Skeletal muscle tissue (tissue), 4 donors: ENCODE data around the gene PXK. TPM values are rescaled to one million over a fixed set of nuclear protein-coding genes. Genes with fewer than 3 reads are reported as not detected.

Experiments
- H3K27ac ChIP-seq: one replicate; pipeline ENCODE4 v1.7.0; 2013; ENCODE audit warnings: mild to moderate bottlenecking, low read depth, low read length, inconsistent platforms
- H3K27me3 ChIP-seq, 3 donors: one replicate each; pipeline ENCODE4 v1.7.0; 2013; ENCODE audit warnings: low read length in 3 of 3; ENCODE audit not compliant: control insufficient read depth in 3 of 3, insufficient read depth in 3 of 3
- H3K36me3 ChIP-seq, 3 donors: one replicate each; pipeline ENCODE4 v1.7.0; 2013; ENCODE audit warnings: low read length in 3 of 3; ENCODE audit not compliant: control insufficient read depth in 3 of 3, insufficient read depth in 3 of 3
- H3K4me1 ChIP-seq, 3 donors: one replicate each; pipeline ENCODE4 v1.7.0; 2013; ENCODE audit warnings: low read length in 3 of 3, mild to moderate bottlenecking in 3 of 3; ENCODE audit not compliant: control insufficient read depth in 3 of 3, insufficient read depth in 3 of 3
- H3K4me3 ChIP-seq, 3 donors: one replicate each; pipeline ENCODE4 v1.7.0; 2013; ENCODE audit warnings: low read length in 3 of 3
- H3K9ac ChIP-seq, 3 donors: one replicate each; pipeline ENCODE4 v1.7.0; 2013; ENCODE audit warnings: low read length in 3 of 3, mild to moderate bottlenecking in 3 of 3, moderate library complexity in 2 of 3, low read depth in 1 of 3
- H3K9me3 ChIP-seq, 3 donors: one replicate each; pipeline ENCODE4 v1.7.0; 2013; ENCODE audit warnings: low read length in 3 of 3; ENCODE audit not compliant: control insufficient read depth in 3 of 3
- total RNA-seq: library from RNA; depleted of rRNA; stranded (reverse); fragments of >200 nt; gene quantifications from one replicate; pipeline ENCODE4 v1.2.3, GENCODE V29; 2014
- donor health status: Osteomylitis.

Gene PXK
- total RNA-seq, 1 donor from 2014 or later: 16.2 TPM

DNA sequence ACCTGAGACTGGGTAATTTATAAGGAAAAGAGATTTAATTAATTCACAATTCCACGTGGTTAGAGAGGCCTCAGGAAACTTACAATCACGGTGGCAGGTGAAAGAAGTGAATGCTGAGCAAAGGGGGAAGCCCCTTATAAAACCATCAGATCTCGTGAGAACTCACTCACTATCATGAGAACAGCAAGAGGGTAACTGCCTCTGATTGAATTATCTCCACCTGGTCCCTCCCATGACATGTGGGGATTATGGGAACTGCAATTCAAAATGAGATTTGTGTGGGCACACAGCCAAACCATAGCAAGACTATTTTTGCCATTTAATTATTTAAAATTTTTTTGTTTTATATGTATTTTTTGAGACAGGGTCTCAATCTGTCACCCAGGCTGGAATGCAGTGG is 132.2 kb downstream of the PXK start:
- Histone ChIP-seq H3K4me3 (no peak overlapping the region), H3K27ac (no peak overlapping the region), H3K4me1 (peaks cover 5 to 17% (median 11%) of the 10 kb centered on the region in 3 donors), H3K27me3 (no peaks in the 10 kb centered on the region), H3K9me3 (no peaks in the 10 kb centered on the region), H3K36me3 (no peaks in the 10 kb centered on the region), H3K9ac (no peak overlapping the region)

DNA sequence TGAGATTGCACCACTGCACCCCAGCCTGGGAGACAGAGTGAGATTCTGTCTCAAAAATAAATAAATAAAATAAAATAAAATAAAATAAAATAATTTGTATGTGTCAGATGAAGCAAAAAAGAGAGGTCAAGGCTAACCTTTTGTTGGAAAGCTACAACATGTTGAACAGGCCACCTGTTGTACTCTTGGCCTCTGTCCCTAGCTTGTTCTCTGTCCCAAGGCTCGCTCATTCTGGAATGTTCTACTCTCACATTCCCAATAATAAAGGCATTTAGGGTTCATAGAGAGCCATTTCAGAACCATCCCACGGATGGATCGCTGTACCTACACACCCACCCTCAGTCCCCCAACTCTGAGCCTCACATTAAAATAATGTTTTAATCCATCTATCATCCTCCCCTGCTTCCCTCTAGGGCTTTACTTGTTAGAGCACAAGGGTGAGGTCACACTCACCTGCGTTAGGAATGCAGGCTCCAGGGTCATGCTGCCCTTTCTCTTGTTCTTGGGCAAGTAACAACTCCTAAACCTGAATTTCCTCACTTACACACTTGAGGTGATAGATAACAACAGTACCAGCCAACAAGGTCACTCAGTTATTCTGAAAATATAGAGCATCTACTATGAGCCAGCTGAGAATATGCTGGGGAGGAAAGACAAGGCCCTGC is 134.3 kb downstream of the PXK start:
- H3K27me3 ChIP-seq: no peaks in the 10 kb centered on the region
- H3K9me3 ChIP-seq: no peaks in the 10 kb centered on the region
- H3K9ac ChIP-seq: no peak overlapping the region
- H3K4me3 ChIP-seq: no peak overlapping the region
- no peak overlapping the region for H3K27ac ChIP-seq
- no peaks in the 10 kb centered on the region for H3K36me3 ChIP-seq
- H3K4me1 ChIP-seq: peaks cover 11 to 32% (median 15%) of the 10 kb centered on the region in 3 donors

- H3K4me3 ChIP-seq: no peak overlapping the region
Observed at GRCh38 chr3:58469096-58469495, 136.4 kb downstream of the PXK start.

DNA sequence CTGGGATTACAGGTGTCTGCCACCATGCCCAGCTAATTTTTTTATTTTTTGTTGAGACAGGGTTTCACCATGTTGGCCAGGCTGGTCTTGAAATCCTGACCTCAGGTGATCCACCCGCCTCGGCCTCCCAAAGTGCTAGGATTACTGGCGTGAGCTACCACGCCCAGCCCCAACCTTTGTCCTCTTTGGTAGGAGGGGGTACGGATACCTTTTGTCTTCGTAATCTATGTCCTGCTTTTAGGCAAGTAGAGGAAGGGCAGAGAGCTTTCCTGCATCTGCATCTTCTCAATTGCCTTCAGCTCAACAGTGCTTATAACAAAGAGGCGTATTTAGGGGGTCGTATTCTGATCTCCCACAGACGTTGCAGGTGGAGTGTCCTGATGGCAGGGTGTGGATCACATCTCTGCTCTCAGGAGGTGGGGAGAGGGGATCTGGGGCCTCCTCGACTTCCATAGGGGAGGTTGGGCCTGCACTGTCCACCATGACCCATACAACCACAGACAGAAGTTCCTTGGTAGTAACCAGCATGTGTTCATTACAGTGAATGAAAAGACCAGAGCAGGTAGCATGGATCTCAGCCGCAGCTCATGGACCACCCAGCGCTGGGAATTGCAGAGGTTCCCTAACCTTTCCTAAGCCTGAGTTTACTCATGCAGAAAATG is 137.8 kb downstream of the PXK start:
- H3K9me3 ChIP-seq: no peaks in the 10 kb centered on the region
- H3K36me3 ChIP-seq: no peaks in the 10 kb centered on the region
- peak overlapping the region; percentile 50 for H3K27ac ChIP-seq
- H3K4me3 ChIP-seq: no peak overlapping the region
- H3K4me1 ChIP-seq: peaks cover 0 to 31% (median 13%) of the 10 kb centered on the region in 3 donors
- no peaks in the 10 kb centered on the region for H3K27me3 ChIP-seq
- H3K9ac ChIP-seq: no peak overlapping the region

More at GRCh38 chr3:58469096-58469495, 136.4 kb downstream of the PXK start:
- H3K9me3 ChIP-seq: no peaks in the 10 kb centered on the region
- H3K27ac ChIP-seq: no peak overlapping the region
- peaks cover 0 to 21% (median 13%) of the 10 kb centered on the region in 3 donors for H3K4me1 ChIP-seq
- H3K36me3 ChIP-seq: no peaks in the 10 kb centered on the region
- H3K9ac ChIP-seq: no peak overlapping the region
- H3K27me3 ChIP-seq: no peaks in the 10 kb centered on the region

- Histone ChIP-seq H3K9me3 (no peaks in the 10 kb centered on the region), H3K36me3 (no peaks in the 10 kb centered on the region), H3K27ac (peak overlapping the region; percentile 50), H3K4me1 (peaks cover 0 to 31% (median 13%) of the 10 kb centered on the region in 3 donors), H3K9ac (no peak overlapping the region), H3K27me3 (no peaks in the 10 kb centered on the region), H3K4me3 (no peak overlapping the region)
Observed at GRCh38 chr3:58471025-58471887, 138.6 kb downstream of the PXK start.

DNA sequence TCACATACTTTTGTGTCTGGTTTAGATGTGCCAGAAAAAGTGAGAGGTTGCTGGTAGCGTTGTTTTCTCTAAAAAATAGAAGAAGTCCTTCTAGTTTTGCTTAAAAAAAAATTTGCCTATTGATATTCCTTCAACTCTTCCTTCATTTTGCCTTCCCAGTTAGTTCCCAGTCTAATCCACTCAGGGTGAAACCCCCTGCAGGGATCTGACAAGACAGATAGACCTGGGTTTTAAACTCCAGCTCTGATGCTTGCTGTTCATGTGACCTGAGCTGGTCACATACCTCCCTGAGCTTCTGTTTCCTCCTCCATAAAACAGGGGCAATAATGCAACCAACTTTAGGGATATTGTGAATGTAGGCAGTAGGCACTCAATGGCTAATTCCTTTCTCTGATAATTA is 140.6 kb downstream of the PXK start:
- Histone ChIP-seq H3K27me3 (no peaks in the 10 kb centered on the region), H3K27ac (no peak overlapping the region), H3K9me3 (no peaks in the 10 kb centered on the region), H3K36me3 (no peaks in the 10 kb centered on the region), H3K4me1 (peaks cover 0 to 26% (median 10%) of the 10 kb centered on the region in 3 donors), H3K4me3 (no peak overlapping the region), H3K9ac (no peak overlapping the region)

DNA sequence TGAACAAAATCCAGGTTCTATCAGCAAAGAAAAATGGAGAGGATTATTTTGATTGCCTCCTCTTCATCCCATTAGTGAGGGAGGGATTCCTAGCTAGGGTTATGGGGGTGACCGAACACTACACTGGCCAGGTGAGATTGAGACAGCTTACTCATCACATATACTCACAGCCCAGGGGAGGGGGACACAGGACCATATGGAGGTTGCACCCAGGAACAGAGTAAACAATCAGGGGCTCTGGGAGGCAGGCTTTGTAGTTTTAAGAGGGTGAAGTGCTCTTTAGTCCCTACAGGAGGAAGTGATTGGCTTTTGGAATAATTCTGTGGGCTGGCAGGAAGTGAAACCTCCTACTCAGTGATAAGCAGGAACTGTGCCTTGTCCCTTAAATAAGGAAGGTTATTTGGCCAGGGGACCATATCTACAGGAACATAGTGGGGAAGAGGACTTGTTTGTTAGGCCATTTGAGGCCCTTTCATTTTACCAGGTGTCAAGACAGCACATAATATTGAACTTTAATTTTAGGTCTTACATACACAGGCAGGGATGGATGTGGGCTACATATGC is 141.7 kb downstream of the PXK start:
- H3K9me3 ChIP-seq: no peaks in the 10 kb centered on the region
- H3K4me3 ChIP-seq: no peak overlapping the region
- no peaks in the 10 kb centered on the region for H3K27me3 ChIP-seq
- H3K4me1 ChIP-seq: peaks cover 0 to 26% (median 10%) of the 10 kb centered on the region in 3 donors
- H3K9ac ChIP-seq: no peak overlapping the region
- no peaks in the 10 kb centered on the region for H3K36me3 ChIP-seq
- no peak overlapping the region for H3K27ac ChIP-seq

GRCh38 chr3:58474967-58475578 is 142.4 kb downstream of the PXK start:
- Histone ChIP-seq H3K36me3 (no peaks in the 10 kb centered on the region), H3K9ac (no peak overlapping the region), H3K27me3 (no peaks in the 10 kb centered on the region), H3K4me1 (peaks cover 0 to 26% (median 10%) of the 10 kb centered on the region in 3 donors), H3K9me3 (no peaks in the 10 kb centered on the region), H3K4me3 (no peak overlapping the region), H3K27ac (no peak overlapping the region)
